NCI-H2196 (cell line): ENCODE results near the gene ASGR2.

ENCODE experiments used
- DNase-seq: peaks from one replicate; lab custom pipeline; 2025; ENCODE audit not compliant: unreplicated experiment; lab: John Stamatoyannopoulos, UW

The ASGR2 gene

DNA sequence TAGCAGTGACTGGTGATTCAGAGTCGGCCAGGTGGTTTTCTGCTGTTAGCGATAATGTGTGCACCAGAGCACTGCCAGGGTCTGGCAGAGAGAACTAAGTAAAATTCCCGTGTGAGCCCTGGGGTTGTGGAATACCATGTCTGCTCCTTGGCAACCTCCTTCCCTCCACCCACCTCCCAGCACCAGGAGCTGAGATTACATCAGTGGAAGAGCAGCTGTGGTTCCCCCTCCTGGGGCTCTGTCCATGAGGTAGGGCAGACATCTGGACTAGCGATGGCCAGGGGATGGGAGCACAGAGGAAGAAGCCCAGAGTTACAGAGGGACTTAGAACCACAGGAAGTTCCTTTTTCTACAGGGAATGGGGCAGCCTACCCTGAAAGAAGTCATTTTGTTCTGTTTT, 50.4 kb downstream of the ASGR2 start:
- no peak for DNase-seq

- DNase-seq = no peak
Observed at GRCh38 chr17:7063518-7064094, 51.0 kb downstream of the ASGR2 start.

DNA sequence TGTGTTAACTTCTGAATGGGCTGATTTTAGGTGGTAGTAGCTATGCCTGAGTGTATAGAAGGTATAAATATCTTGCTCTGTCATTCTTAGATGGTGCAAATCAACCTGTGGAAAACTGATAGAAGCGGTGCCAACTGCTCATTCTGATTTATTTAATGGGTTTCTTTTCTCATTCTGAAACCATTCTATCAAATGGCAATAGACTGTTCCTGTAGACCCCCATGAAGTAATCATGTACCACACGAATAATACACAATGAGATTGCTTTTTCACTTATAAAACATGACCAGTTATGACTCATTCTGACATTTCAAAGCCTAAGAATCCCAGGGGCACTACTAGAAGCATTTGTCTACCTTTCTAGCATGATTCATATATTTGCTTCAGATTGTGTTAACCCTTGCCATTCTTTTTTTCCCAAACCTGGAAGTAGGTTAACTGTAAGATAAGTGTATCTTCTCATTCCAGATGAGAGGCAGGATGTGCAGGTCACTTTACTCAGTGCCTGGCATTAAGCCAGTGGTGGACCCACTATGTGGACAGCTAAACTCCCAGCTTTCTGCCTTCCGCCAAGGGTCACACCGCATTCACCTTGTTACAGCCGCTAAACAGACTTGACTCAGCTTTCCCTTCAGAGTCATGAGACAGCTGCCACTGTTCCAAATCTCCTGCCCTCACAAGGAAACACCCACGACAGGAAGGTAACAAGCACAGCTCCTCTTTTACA, 54.3 kb downstream of the ASGR2 start:
- DNase-seq = no peak

GRCh38 chr17:7058831-7059447, 55.7 kb downstream of the ASGR2 start:
- DNase-seq = no peak

GRCh38 chr17:7056386-7056785, 58.2 kb downstream of the ASGR2 start:
- no peak for DNase-seq
